CD4-positive, alpha-beta T cell (primary cell): Measurements from ENCODE around the gene HDGFL3. TPM values are rescaled to one million over a fixed set of nuclear protein-coding genes. Genes with fewer than 3 reads are reported as not detected.

Experiments
- ATAC-seq: fragments of 200-7000 bp; cut with Tn5 transposase; one replicate; pipeline ENCODE4 v1.10.0; 2022; ENCODE audit warnings: mild to moderate bottlenecking; ENCODE audit not compliant: poor library complexity
- CTCF ChIA-PET: fragments of 350-600 bp; sonication (Branson Sonifier 250); formaldehyde crosslinking; loops from one replicate; lab custom pipeline; 2021; ENCODE audit warnings: antibody characterized with exemption, inconsistent platforms; lab: Charles Lee
- POLR2A ChIA-PET: fragments of 350-600 bp; sonication (Branson Sonifier 250); formaldehyde crosslinking; loops from one replicate; lab custom pipeline; 2021; ENCODE audit warnings: antibody characterized with exemption, inconsistent platforms; lab: Charles Lee
- DNase-seq, 14 experiments: peaks; one replicate each; pipeline ENCODE4 v3.0.0-alpha.2; 2013 to 2020; ENCODE audit warnings: mixed read lengths in 2 of 14
- H3K27ac ChIP-seq, 2 donors: one replicate each; pipeline versions ENCODE4 v1.5.1 to v1.7.0; 2013; ENCODE audit warnings: low read length in 2 of 2, low read depth in 1 of 2, mild to moderate bottlenecking in 1 of 2
- H3K27me3 ChIP-seq, 2 experiments: 1 replicate in 1 of 2; 2 replicates in 1 of 2; pipeline versions ENCODE4 v1.6.1 to v1.7.0; 2013; ENCODE audit warnings: low read length in 2 of 2, control low read depth in 1 of 2, mild to moderate bottlenecking in 1 of 2, moderate library complexity in 1 of 2; ENCODE audit not compliant: insufficient read depth in 2 of 2, control insufficient read depth in 1 of 2
- H3K36me3 ChIP-seq: one replicate; pipeline ENCODE4 v1.6.1; 2013; ENCODE audit warnings: low read length, control low read depth; ENCODE audit not compliant: insufficient read depth
- H3K4me1 ChIP-seq: one replicate; pipeline ENCODE4 v1.6.1; 2013; ENCODE audit warnings: low read length, control low read depth; ENCODE audit not compliant: insufficient read depth
- H3K4me3 ChIP-seq: one replicate; pipeline ENCODE4 v1.5.1; 2013; ENCODE audit warnings: mild to moderate bottlenecking, low read length, moderate library complexity
- H3K9me3 ChIP-seq, 2 experiments: 1 replicate in 1 of 2; 2 replicates in 1 of 2; pipeline versions ENCODE4 v1.6.1 to v1.7.0; 2013; ENCODE audit warnings: low read length in 2 of 2, mild to moderate bottlenecking in 2 of 2, control low read depth in 1 of 2, moderate library complexity in 1 of 2; ENCODE audit not compliant: control insufficient read depth in 1 of 2, insufficient read depth in 1 of 2
- H3K27ac Mint-ChIP-seq: one replicate; pipeline ENCODE4 v1.8.0; 2020; ENCODE audit warnings: mixed read lengths
- H3K27me3 Mint-ChIP-seq: one replicate; pipeline ENCODE4 v1.8.0; 2021; ENCODE audit warnings: mixed read lengths
- H3K36me3 Mint-ChIP-seq: one replicate; pipeline ENCODE4 v1.8.0; 2021; ENCODE audit warnings: low read depth, mixed read lengths
- H3K4me1 Mint-ChIP-seq: one replicate; pipeline ENCODE4 v1.8.0; 2021; ENCODE audit warnings: low read depth, mixed read lengths
- H3K4me3 Mint-ChIP-seq: one replicate; pipeline ENCODE4 v1.8.0; 2020; ENCODE audit warnings: mild to moderate bottlenecking, mixed read lengths
- H3K9me3 Mint-ChIP-seq: one replicate; pipeline ENCODE4 v1.8.0; 2020; ENCODE audit warnings: mixed read lengths
- intact Hi-C, 2 experiments: fragments of 100-400 bp; cut with DNase I in 1 of 2; cut with micrococcal nuclease in 1 of 2; formaldehyde crosslinking; loops; one replicate each; pipeline versions ENCODE4 v1.15.1 to v1.9.0; 2023 to 2025; cut with DNase I, micrococcal nuclease
- total RNA-seq, 174 experiments: library from RNA in 2 of 174; stranded (reverse) in 2 of 174; gene quantifications; one replicate each; pipeline ENCODE4 v1.2.3 and lab custom pipeline; 2021 to 2026
- TF ChIP-seq, protein P1 (sequence below): fragments of 200-600 bp; IDR thresholded peaks from one replicate; pipeline ENCODE4 v1.8.0; 2022; ENCODE audit warnings: antibody characterized with exemption, mild to moderate bottlenecking

HDGFL3 gene
- total RNA-seq, 2 experiments from 2014 or later = 5.5 to 5.9 TPM

DNA sequence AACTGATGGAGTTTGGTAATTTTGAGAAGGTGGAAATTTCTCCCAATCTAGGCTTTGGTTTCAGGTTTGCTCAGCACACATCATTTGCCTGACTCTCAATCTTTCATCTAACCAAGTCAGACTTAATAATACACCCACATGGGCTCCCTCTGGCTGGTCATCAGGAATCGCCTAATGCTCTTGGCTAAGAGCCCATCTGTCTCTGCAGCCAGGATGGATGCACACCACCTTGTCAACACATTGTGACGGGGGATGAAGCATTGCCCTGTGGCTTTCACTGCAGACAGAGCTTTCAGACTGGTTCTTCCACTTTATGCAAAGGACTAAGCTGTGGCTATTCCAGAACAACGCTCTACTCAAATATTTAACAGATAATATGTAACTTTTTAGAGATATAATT lies 3.0 kb upstream of the HDGFL3 start:
- Histone ChIP-seq H3K9me3 (no peaks in the 10 kb centered on the region), H3K27me3 (peaks cover 17 to 31% of the 10 kb centered on the region in 2 experiments), H3K4me1 (peaks cover 9% of the 10 kb centered on the region), H3K4me3 (no peak overlapping the region), H3K27ac (no peak overlapping the region), H3K36me3 (no peaks in the 10 kb centered on the region)
- ATAC-seq (no peak), DNase-seq (no peak)
- Mint-ChIP-seq H3K27ac (no peak overlapping the region), H3K4me3 (no peak overlapping the region), H3K36me3 (peaks cover 4% of the 10 kb centered on the region), H3K27me3 (peaks cover 25% of the 10 kb centered on the region), H3K4me1 (peaks cover 8% of the 10 kb centered on the region), H3K9me3 (no peaks in the 10 kb centered on the region)
- CTCF ChIA-PET = no interaction called here
- TF ChIP-seq, protein P1, sequence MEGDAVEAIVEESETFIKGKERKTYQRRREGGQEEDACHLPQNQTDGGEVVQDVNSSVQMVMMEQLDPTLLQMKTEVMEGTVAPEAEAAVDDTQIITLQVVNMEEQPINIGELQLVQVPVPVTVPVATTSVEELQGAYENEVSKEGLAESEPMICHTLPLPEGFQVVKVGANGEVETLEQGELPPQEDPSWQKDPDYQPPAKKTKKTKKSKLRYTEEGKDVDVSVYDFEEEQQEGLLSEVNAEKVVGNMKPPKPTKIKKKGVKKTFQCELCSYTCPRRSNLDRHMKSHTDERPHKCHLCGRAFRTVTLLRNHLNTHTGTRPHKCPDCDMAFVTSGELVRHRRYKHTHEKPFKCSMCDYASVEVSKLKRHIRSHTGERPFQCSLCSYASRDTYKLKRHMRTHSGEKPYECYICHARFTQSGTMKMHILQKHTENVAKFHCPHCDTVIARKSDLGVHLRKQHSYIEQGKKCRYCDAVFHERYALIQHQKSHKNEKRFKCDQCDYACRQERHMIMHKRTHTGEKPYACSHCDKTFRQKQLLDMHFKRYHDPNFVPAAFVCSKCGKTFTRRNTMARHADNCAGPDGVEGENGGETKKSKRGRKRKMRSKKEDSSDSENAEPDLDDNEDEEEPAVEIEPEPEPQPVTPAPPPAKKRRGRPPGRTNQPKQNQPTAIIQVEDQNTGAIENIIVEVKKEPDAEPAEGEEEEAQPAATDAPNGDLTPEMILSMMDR = no peak
- POLR2A ChIA-PET = no interaction called here
- intact Hi-C loops = no loop called here

DNA sequence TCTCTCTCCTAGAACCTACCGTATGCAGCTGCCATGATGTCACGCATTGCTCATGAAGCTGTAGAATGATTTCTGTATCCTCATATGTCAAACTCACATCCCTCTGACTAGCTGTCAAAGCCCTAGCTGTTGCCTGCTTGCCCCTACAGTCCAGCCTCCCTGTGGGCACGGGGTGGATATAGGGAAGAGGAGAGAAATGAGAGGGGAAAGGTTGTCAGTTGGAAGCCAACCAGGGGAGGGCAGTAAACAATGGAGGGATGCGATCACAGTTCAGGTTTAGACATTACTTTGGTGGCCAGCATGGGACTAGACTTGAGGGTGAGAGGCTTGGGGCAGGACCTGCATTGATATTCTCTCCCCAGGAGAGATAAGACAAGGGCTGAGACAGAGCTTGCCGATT lies 1.7 kb upstream of the HDGFL3 start:
- ChIA-PET CTCF (no interaction called here), POLR2A (no interaction called here)
- Histone ChIP-seq H3K27ac (no peak overlapping the region), H3K4me3 (no peak overlapping the region), H3K9me3 (no peaks in the 10 kb centered on the region), H3K27me3 (peaks cover 22 to 33% of the 10 kb centered on the region in 2 experiments), H3K4me1 (peaks cover 9% of the 10 kb centered on the region), H3K36me3 (no peaks in the 10 kb centered on the region)
- peaks cover 25% of the 10 kb centered on the region for H3K27me3 Mint-ChIP-seq
- intact Hi-C loops = loop anchor here in 1 of 2 experiments (10.0 kb wide), 1 partner anchor 195 kb away; the partner anchor contains the start of gene C15orf40
- DNase-seq = no peak
- no peak for ATAC-seq
- TF ChIP-seq, protein P1 = no peak
- peaks cover 4% of the 10 kb centered on the region for H3K36me3 Mint-ChIP-seq
- H3K4me1 Mint-ChIP-seq = peaks cover 8% of the 10 kb centered on the region
- H3K9me3 Mint-ChIP-seq = no peaks in the 10 kb centered on the region
- no peak overlapping the region for H3K27ac Mint-ChIP-seq
- H3K4me3 Mint-ChIP-seq = no peak overlapping the region

DNA sequence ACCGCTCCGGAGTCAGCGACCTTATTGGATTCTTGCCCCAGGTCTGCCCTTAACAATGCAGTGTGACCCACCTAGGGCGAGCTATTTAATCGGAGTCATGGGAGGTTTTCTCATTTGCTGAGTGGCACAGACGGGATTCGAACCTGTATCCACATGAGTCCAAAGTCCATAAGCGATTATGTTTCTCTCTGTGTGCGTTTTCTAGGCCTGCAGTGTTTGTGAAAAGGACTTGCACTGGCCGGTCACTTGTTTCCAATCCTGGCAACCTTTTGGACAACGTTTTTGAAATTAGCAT lies 691 bp upstream of the HDGFL3 start:
- Mint-ChIP-seq H3K4me3 (no peak overlapping the region), H3K9me3 (no peaks in the 10 kb centered on the region), H3K27me3 (peaks cover 28% of the 10 kb centered on the region), H3K36me3 (peaks cover 4% of the 10 kb centered on the region), H3K27ac (no peak overlapping the region), H3K4me1 (peaks cover 8% of the 10 kb centered on the region)
- POLR2A ChIA-PET = no interaction called here
- CTCF ChIA-PET = no interaction called here
- Histone ChIP-seq H3K36me3 (no peaks in the 10 kb centered on the region), H3K27me3 (peaks cover 22 to 33% of the 10 kb centered on the region in 2 experiments), H3K27ac (no peak overlapping the region), H3K4me3 (peak overlapping the region; percentile 22), H3K4me1 (peaks cover 9% of the 10 kb centered on the region), H3K9me3 (no peaks in the 10 kb centered on the region)
- TF ChIP-seq, protein P1 = no peak
- ATAC-seq = no peak
- intact Hi-C loops = loop anchor here in 1 of 2 experiments (10.0 kb wide), 1 partner anchor 194 kb away; the partner anchor contains the start of gene C15orf40
- no peak for DNase-seq
